Keratinocyte (primary cell): ENCODE measurements around the gene PRDM1. TPM values are rescaled to one million over a fixed set of nuclear protein-coding genes. Genes with fewer than 3 reads are reported as not detected.

Experiments
- DNase-seq: peaks from one replicate; pipeline ENCODE4 v3.0.0-alpha.2; 2011; ENCODE audit warnings: low read depth, missing footprints, low spot score
- FAIRE-seq: peaks from 2 replicates; lab custom pipeline; 2011; peaks lifted over from hg19 to GRCh38; lab: Jason Lieb, UNC
- H2AFZ ChIP-seq: 2 replicates; pipeline ENCODE4 v1.6.0; 2012; ENCODE audit warnings: low read length, control low read depth, inconsistent platforms; ENCODE audit not compliant: control insufficient read depth
- H3K27ac ChIP-seq: 2 replicates; pipeline ENCODE4 v1.5.1; 2011; ENCODE audit warnings: low read length; ENCODE audit not compliant: control insufficient read depth, insufficient read depth
- H3K27me3 ChIP-seq: 3 replicates; pipeline ENCODE4 v1.6.0; 2011; ENCODE audit warnings: low read length; ENCODE audit not compliant: control insufficient read depth, insufficient read depth; ENCODE audit errors: extremely low read depth
- H3K36me3 ChIP-seq, 2 experiments: 2 replicates in 1 of 2; 3 replicates in 1 of 2; pipeline ENCODE4 v1.5.1; 2011; ENCODE audit warnings: low read length in 2 of 2, mild to moderate bottlenecking in 1 of 2; ENCODE audit not compliant: control insufficient read depth in 2 of 2, insufficient read depth in 2 of 2; ENCODE audit errors: extremely low read depth in 1 of 2
- H3K4me1 ChIP-seq: 3 replicates; pipeline ENCODE4 v1.5.1; 2011; ENCODE audit warnings: low read length; ENCODE audit not compliant: control insufficient read depth, insufficient read depth; ENCODE audit errors: extremely low read depth
- H3K4me2 ChIP-seq: 3 replicates; pipeline ENCODE4 v1.6.0; 2011; ENCODE audit warnings: low read depth, low read length; ENCODE audit not compliant: control insufficient read depth, insufficient read depth; ENCODE audit errors: extremely low read depth
- H3K4me3 ChIP-seq, 3 experiments: fragments of 200-600 bp in 1 of 3; sonication (generic) in 1 of 3; 2 replicates in 2 of 3; 3 replicates in 1 of 3; pipeline ENCODE4 v1.5.1; 2011 to 2016; ENCODE audit warnings: low read length in 3 of 3, mild to moderate bottlenecking in 3 of 3, control low read depth in 2 of 3, inconsistent platforms in 1 of 3, low read depth in 1 of 3, mixed read lengths in 1 of 3, mixed run types in 1 of 3, moderate library complexity in 1 of 3; ENCODE audit not compliant: control insufficient read depth in 2 of 3, insufficient read depth in 2 of 3; ENCODE audit errors: extremely low read depth in 1 of 3
- H3K79me2 ChIP-seq: 2 replicates; pipeline ENCODE4 v1.6.0; 2012; ENCODE audit warnings: low read length; ENCODE audit not compliant: control insufficient read depth, insufficient read depth
- H3K9ac ChIP-seq: 3 replicates; pipeline ENCODE4 v1.6.0; 2011; ENCODE audit warnings: low read length; ENCODE audit not compliant: control insufficient read depth, insufficient read depth; ENCODE audit errors: extremely low read depth
- H3K9me1 ChIP-seq: 3 replicates; pipeline ENCODE4 v1.6.0; 2011; ENCODE audit warnings: low read length; ENCODE audit not compliant: control insufficient read depth, insufficient read depth; ENCODE audit errors: extremely low read depth
- H3K9me3 ChIP-seq: 2 replicates; pipeline ENCODE4 v1.5.1; 2012; ENCODE audit warnings: low read depth, low read length; ENCODE audit not compliant: control insufficient read depth
- H4K20me1 ChIP-seq: 3 replicates; pipeline ENCODE4 v1.6.0; 2011; ENCODE audit warnings: low read length; ENCODE audit not compliant: control insufficient read depth, insufficient read depth; ENCODE audit errors: extremely low read depth
- EZH2 ChIP-seq: IDR thresholded peaks from one replicate; pipeline ENCODE4 v1.6.1; 2012; ENCODE audit warnings: inconsistent platforms, mild to moderate bottlenecking, low read length, moderate library complexity
- dilution Hi-C: fragments of 300-500 bp; cut with MboI; formaldehyde crosslinking; loops from one replicate; pipeline ENCODE4 v1.7.0; 2020; ENCODE audit warnings: low sequenced_read_pairs; ENCODE audit not compliant: extremely low pct_ligation_motif_present
- polyA plus RNA-seq, 5 experiments: library from polyadenylated mRNA; depleted of rRNA in 3 of 5; stranded (reverse) in 3 of 5; stranded (forward) in 1 of 5; unstranded in 1 of 5; fragments of >200 nt; gene quantifications; 1 replicate in 1 of 5; 2 replicates in 3 of 5; 3 replicates in 1 of 5; pipeline versions ENCODE4 v1.2.1 to v1.2.3, GENCODE V29; 2011 to 2012; ENCODE audit warnings: missing spikeins in 2 of 5, low read depth in 1 of 5, low replicate concordance in 1 of 5
- TF ChIP-seq, protein P1 (sequence below), 3 experiments: IDR thresholded peaks in 1 of 3; conservative IDR thresholded peaks in 1 of 3; optimal IDR thresholded peaks in 1 of 3; 2 replicates in 2 of 3; 3 replicates in 1 of 3; pipeline versions ENCODE3 to v1.5.1; 2011; ENCODE audit warnings: low read length in 3 of 3, mild to moderate bottlenecking in 3 of 3, moderate library complexity in 2 of 3, control low read depth in 1 of 3, inconsistent platforms in 1 of 3; ENCODE audit not compliant: insufficient read depth in 2 of 3; ENCODE audit errors: extremely low read depth in 1 of 3

Gene PRDM1
- polyA plus RNA-seq, 1 donor (not counting 4 experiments of a cell fraction or from before 2014, with no cell fraction given), result 6.7 TPM

DNA sequence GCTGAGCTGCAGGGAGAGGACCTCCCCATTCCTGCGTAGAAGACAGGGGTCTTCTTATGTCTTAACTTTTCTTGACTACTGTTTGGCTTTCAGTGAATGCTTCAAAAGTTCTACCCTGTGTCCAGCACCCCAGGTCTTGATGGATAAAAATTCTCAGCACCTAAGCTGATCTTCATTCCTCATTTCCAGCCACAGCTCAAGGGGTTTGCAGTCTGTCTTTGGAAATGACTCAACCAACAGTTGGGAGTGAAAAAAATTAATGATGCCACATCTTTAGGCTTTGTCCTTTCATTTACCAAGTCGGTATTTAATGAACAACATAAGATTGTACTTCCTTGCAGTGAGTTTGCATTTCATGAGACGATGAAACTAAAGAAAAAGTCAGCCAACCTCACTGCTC, 40.3 kb downstream of the PRDM1 start:
- H3K4me1 ChIP-seq, result peaks cover 18% of the 10 kb centered on the region
- H2AFZ ChIP-seq, result no peak overlapping the region
- H3K79me2 ChIP-seq, result no peaks in the 10 kb centered on the region
- H3K27ac ChIP-seq, result no peak overlapping the region
- H3K4me3 ChIP-seq, result no peak overlapping the region
- H3K36me3 ChIP-seq, result no peaks in the 10 kb centered on the region
- H3K4me2 ChIP-seq, result no peak overlapping the region
- TF ChIP-seq EZH2, result no peak
- TF ChIP-seq, protein P1, sequence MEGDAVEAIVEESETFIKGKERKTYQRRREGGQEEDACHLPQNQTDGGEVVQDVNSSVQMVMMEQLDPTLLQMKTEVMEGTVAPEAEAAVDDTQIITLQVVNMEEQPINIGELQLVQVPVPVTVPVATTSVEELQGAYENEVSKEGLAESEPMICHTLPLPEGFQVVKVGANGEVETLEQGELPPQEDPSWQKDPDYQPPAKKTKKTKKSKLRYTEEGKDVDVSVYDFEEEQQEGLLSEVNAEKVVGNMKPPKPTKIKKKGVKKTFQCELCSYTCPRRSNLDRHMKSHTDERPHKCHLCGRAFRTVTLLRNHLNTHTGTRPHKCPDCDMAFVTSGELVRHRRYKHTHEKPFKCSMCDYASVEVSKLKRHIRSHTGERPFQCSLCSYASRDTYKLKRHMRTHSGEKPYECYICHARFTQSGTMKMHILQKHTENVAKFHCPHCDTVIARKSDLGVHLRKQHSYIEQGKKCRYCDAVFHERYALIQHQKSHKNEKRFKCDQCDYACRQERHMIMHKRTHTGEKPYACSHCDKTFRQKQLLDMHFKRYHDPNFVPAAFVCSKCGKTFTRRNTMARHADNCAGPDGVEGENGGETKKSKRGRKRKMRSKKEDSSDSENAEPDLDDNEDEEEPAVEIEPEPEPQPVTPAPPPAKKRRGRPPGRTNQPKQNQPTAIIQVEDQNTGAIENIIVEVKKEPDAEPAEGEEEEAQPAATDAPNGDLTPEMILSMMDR (optimal IDR thresholded peaks at IDR 0.05 in 1 of 3, IDR thresholded peaks at IDR 0.05 in 1 of 3, conservative IDR thresholded peaks at IDR 0.05 in 1 of 3; ENCODE audit: extremely low read depth in 1 of 3, insufficient read depth in 2 of 3, low read length in 3 of 3), result no peak
- H3K9me3 ChIP-seq, result no peaks in the 10 kb centered on the region
- FAIRE-seq (no peak), DNase-seq (no peak)
- dilution Hi-C loops, result no loop called here
- no peak overlapping the region for H3K9ac ChIP-seq
- H4K20me1 ChIP-seq, result no peaks in the 10 kb centered on the region
- H3K9me1 ChIP-seq, result no peaks in the 10 kb centered on the region
- no peaks in the 10 kb centered on the region for H3K27me3 ChIP-seq

DNA sequence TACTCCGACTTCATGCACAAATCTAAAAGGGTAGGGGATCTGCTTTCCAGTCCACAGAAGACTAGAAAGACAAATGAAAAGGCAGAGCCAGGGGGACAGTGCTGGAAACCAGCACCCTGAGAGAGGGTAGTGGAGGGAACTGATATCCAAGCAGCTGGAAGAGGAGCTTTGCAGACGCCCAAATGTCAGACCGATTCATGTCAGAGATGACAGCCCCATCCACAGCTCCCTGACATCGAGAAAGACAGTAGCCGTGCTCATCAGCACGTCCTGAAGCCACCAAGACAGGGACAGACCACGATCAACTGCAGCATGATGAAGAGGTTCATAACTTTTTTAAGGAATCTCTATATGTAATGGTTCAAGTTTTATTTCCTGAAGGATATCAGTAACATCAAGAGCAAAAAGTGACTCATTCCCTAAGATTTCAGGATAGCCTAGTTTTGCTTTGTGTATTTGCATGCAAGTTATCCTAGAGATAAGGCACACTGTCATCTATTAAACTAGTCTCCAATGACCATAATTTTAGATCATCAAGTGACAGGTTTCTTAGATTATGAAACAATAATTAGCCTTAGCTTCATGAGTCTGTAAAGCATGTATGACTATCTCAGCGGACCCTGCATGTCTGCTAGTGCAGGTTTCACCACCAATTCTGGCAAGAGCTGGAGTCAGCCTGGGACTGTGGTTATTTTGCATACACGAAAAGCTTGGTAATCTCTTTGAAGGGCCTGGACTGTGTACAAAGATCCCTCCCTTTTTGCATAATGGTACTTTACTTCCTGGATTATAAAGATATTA, 43.0 kb downstream of the PRDM1 start:
- no peaks in the 10 kb centered on the region for H3K27me3 ChIP-seq
- no peaks in the 10 kb centered on the region for H3K79me2 ChIP-seq
- peak overlapping the region; percentile 2 for H3K9ac ChIP-seq
- peak overlapping the region; percentile 83 for H2AFZ ChIP-seq
- peaks cover 20% of the 10 kb centered on the region for H3K4me1 ChIP-seq
- no peaks in the 10 kb centered on the region for H4K20me1 ChIP-seq
- FAIRE-seq (no peak), DNase-seq (no peak)
- H3K36me3 ChIP-seq, result no peaks in the 10 kb centered on the region
- H3K9me1 ChIP-seq, result no peaks in the 10 kb centered on the region
- peak overlapping the region; percentile 86 for H3K4me2 ChIP-seq
- dilution Hi-C loops, result no loop called here
- no peaks in the 10 kb centered on the region for H3K9me3 ChIP-seq
- peak overlapping the region; percentile 41 for H3K27ac ChIP-seq
- peak overlapping the region in 2 of 3 experiments; percentile 41 to 62 for H3K4me3 ChIP-seq
- TF ChIP-seq, protein P1 (optimal IDR thresholded peaks at IDR 0.05 in 1 of 3, IDR thresholded peaks at IDR 0.05 in 1 of 3, conservative IDR thresholded peaks at IDR 0.05 in 1 of 3; ENCODE audit: extremely low read depth in 1 of 3, insufficient read depth in 2 of 3, low read length in 3 of 3), result no peak
- no peak for TF ChIP-seq EZH2
